OCI-LY7 (cell line): ENCODE data around the gene KLF13. TPM values are rescaled to one million over a fixed set of nuclear protein-coding genes. Genes with fewer than 3 reads are reported as not detected.

Experiments used
- BruUV-seq: library from RNA; stranded (reverse); fragments of 400-500 nt; replicated peaks from 2 replicates; lab custom pipeline; 2021; lab: Mats Ljungman, UMichigan
- CTCF ChIA-PET: fragments of 300-600 bp; sonication (Branson Sonifier 250); formaldehyde crosslinking; loops from one replicate; lab custom pipeline; 2022; ENCODE audit warnings: antibody characterized with exemption; ENCODE audit not compliant: unreplicated experiment; lab: Charles Lee
- POLR2A ChIA-PET: fragments of 300-600 bp; sonication (Branson Sonifier 250); formaldehyde crosslinking; loops from one replicate; lab custom pipeline; 2022; ENCODE audit warnings: antibody characterized with exemption; lab: Charles Lee
- DNase-seq: peaks from one replicate; pipeline ENCODE4 v3.0.0-alpha.2; 2015; ENCODE audit warnings: low spot score
- H2AFZ ChIP-seq: fragments of 200-600 bp; sonication (generic), shearing (Covaris generic); 2 replicates; pipeline ENCODE4 v1.6.1; 2014; ENCODE audit warnings: mild to moderate bottlenecking, antibody characterized with exemption, low read length, moderate library complexity
- H3K27ac ChIP-seq: fragments of 200-600 bp; sonication (generic); 2 replicates; pipeline ENCODE4 v1.5.1; 2014; ENCODE audit warnings: mixed run types, low read depth, mild to moderate bottlenecking, moderate library complexity, low read length, inconsistent platforms; ENCODE audit not compliant: poor library complexity, severe bottlenecking
- H3K36me3 ChIP-seq: fragments of 200-600 bp; sonication (generic); 2 replicates; pipeline ENCODE4 v1.6.1; 2014; ENCODE audit warnings: mild to moderate bottlenecking, antibody characterized with exemption, low read length, moderate library complexity, mixed read lengths; ENCODE audit not compliant: insufficient read depth
- H3K4me1 ChIP-seq: fragments of 200-600 bp; sonication (generic); 2 replicates; pipeline ENCODE4 v1.5.1; 2014; ENCODE audit warnings: mild to moderate bottlenecking, low read length; ENCODE audit not compliant: insufficient read depth, poor library complexity, severe bottlenecking
- H3K4me2 ChIP-seq: fragments of 200-600 bp; sonication (generic); 2 replicates; pipeline ENCODE4 v1.6.1; 2014; ENCODE audit warnings: mild to moderate bottlenecking, low read length
- H3K4me3 ChIP-seq: fragments of 200-600 bp; sonication (generic); 2 replicates; pipeline ENCODE4 v1.5.1; 2014; ENCODE audit warnings: mild to moderate bottlenecking, low read depth, low read length; ENCODE audit not compliant: poor library complexity, severe bottlenecking
- H3K79me2 ChIP-seq: fragments of 200-600 bp; sonication (generic); 2 replicates; pipeline ENCODE4 v1.6.1; 2016; ENCODE audit warnings: low read depth, mild to moderate bottlenecking, low read length, moderate library complexity, mixed read lengths; ENCODE audit not compliant: insufficient read depth
- H3K9me2 ChIP-seq: fragments of 200-600 bp; sonication (generic); 2 replicates; pipeline ENCODE4 v1.6.1; 2016; ENCODE audit warnings: mild to moderate bottlenecking, low read length, mixed read lengths; ENCODE audit not compliant: insufficient read depth
- H3K9me3 ChIP-seq: fragments of 200-600 bp; sonication (generic); 2 replicates; pipeline ENCODE4 v1.6.1; 2014; ENCODE audit warnings: mild to moderate bottlenecking, mixed run types, low read length, mixed read lengths
- H4K20me1 ChIP-seq: fragments of 200-600 bp; sonication (generic); 2 replicates; pipeline ENCODE4 v1.6.1; 2014; ENCODE audit warnings: mild to moderate bottlenecking, antibody characterized with exemption, low read length, moderate library complexity, mixed read lengths; ENCODE audit not compliant: insufficient read depth
- EZH2phosphoT487 ChIP-seq: fragments of 200-600 bp; sonication (generic); IDR thresholded peaks from 2 replicates; pipeline ENCODE4 v1.6.1; 2018; ENCODE audit warnings: low read depth, borderline replicate concordance, mild to moderate bottlenecking, mixed run types, antibody characterized with exemption, low read length, moderate library complexity, mixed read lengths
- intact Hi-C: fragments of 100-400 bp; cut with micrococcal nuclease; formaldehyde crosslinking; loops from one replicate; pipeline ENCODE4 v1.10.0; 2022; ENCODE audit not compliant: unreplicated experiment
- total RNA-seq, 2 experiments: library from RNA; depleted of rRNA in 1 of 2; stranded (reverse); fragments of >200 nt in 1 of 2; shearing (Covaris generic) in 1 of 2; gene quantifications; 2 replicates each; pipeline ENCODE4 v1.2.3, GENCODE V29; 2014 to 2022
- TF ChIP-seq, protein P1 (sequence below): fragments of 200-600 bp; sonication (generic); conservative IDR thresholded peaks from 2 replicates; pipeline ENCODE4 v1.5.1; 2014; ENCODE audit warnings: mild to moderate bottlenecking, antibody characterized with exemption, low read length, moderate library complexity, mixed read lengths

The KLF13 gene
- total RNA-seq, 2 experiments from 2014 or later: 63.2 to 64.6 TPM

DNA sequence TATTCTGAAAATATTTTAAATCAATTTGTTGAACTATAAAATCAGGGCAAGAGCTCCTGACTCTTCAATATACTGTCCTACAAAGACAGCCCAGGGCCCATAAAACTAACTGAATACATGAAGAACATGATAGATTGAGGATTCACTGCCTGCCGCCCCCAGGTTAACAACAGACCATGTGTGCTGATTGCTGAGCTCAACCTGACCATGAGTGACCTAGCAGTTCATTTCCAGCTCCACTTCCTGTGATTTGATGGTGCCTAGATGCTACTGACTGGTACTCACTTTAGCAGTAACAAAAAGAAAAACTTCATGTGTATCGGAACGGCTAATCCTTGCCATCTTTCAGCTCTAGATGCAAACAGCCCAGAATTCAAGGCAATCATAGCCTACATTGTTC, 9.6 kb upstream of the KLF13 start:
- Histone ChIP-seq H3K9me3 (peaks cover 13% of the 10 kb centered on the region; the same call in 1 of the 2 replicates), H3K27ac (no peak overlapping the region), H3K4me3 (no peak overlapping the region), H3K79me2 (no peaks in the 10 kb centered on the region), H2AFZ (no peak overlapping the region), H3K36me3 (no peaks in the 10 kb centered on the region), H3K9me2 (no peaks in the 10 kb centered on the region), H3K4me1 (peaks cover 28% of the 10 kb centered on the region), H4K20me1 (no peaks in the 10 kb centered on the region), H3K4me2 (no peak overlapping the region)
- POLR2A ChIA-PET: interaction anchor here (1.3 to 1.5 kb wide), 2 partner anchors 8 to 9 kb away, joined by 4 read pairs; no protein-coding TSS in a partner anchor
- no TSS peak for BruUV-seq
- CTCF ChIA-PET: interaction anchor here (0.8 kb wide), 1 partner anchor 14 kb away, joined by 3 read pairs; no protein-coding TSS in a partner anchor
- intact Hi-C loops: no loop called here
- DNase-seq: no peak
- TF ChIP-seq, protein P1, sequence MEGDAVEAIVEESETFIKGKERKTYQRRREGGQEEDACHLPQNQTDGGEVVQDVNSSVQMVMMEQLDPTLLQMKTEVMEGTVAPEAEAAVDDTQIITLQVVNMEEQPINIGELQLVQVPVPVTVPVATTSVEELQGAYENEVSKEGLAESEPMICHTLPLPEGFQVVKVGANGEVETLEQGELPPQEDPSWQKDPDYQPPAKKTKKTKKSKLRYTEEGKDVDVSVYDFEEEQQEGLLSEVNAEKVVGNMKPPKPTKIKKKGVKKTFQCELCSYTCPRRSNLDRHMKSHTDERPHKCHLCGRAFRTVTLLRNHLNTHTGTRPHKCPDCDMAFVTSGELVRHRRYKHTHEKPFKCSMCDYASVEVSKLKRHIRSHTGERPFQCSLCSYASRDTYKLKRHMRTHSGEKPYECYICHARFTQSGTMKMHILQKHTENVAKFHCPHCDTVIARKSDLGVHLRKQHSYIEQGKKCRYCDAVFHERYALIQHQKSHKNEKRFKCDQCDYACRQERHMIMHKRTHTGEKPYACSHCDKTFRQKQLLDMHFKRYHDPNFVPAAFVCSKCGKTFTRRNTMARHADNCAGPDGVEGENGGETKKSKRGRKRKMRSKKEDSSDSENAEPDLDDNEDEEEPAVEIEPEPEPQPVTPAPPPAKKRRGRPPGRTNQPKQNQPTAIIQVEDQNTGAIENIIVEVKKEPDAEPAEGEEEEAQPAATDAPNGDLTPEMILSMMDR: no peak
- no peak for TF ChIP-seq EZH2phosphoT487

DNA sequence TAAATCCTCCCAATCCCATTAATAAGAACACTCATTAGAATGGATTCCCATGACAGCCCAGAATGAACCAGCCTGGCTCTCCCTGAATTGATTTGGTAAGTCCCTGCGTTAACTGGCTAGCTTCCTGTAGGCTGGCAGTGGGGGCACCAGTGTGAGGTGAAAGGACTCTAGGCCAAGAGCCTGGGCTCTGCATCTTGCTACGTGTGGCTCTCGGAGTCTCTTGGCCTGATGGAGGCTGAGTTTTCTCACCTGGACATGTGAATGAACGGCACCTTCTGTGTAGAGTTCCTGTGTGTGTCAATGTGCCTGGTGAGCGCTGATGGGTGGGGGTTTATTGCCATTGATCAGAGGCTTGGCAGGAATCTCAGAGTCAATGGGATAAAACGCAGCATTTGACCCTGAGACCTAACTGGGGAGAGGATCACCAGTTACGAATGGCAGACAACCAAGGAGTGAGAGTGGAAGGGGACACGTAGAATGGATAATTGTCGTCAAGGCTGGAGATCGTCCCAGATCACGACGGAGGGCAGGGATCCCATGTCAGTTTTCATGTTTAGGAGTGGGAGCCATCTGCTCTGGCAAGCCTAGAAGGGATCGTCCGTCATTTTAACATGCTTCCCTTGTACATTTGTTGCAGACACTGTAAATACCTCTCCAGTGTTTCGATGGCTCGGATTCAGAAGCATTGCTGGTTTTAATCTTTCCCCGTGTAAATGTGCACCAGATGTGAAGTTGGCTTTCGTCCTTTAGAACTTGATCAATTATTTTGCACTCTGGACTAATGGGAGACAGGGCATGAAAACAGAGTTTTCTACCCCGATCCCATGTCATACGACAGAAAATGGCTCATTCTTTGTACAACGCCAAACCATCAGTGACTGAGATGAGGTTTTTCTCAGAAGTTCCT, 9.0 kb upstream of the KLF13 start:
- Histone ChIP-seq H2AFZ (no peak overlapping the region), H3K9me2 (no peaks in the 10 kb centered on the region), H4K20me1 (no peaks in the 10 kb centered on the region), H3K79me2 (no peaks in the 10 kb centered on the region), H3K27ac (no peak overlapping the region), H3K4me1 (peaks cover 28% of the 10 kb centered on the region), H3K4me2 (no peak overlapping the region), H3K9me3 (peaks cover 13% of the 10 kb centered on the region; the same call in 1 of the 2 replicates), H3K4me3 (no peak overlapping the region), H3K36me3 (no peaks in the 10 kb centered on the region)
- intact Hi-C loops: no loop called here
- no peak for DNase-seq
- TF ChIP-seq, protein P1: no peak
- no peak for TF ChIP-seq EZH2phosphoT487
- no TSS peak for BruUV-seq
- ChIA-PET CTCF (interaction anchor here (0.8 kb wide), 1 partner anchor 15 kb away, joined by 3 read pairs; no protein-coding TSS in a partner anchor), POLR2A (interaction anchor here (1.3 to 1.5 kb wide), 2 partner anchors 8 to 9 kb away, joined by 4 read pairs; no protein-coding TSS in a partner anchor)
